C1 segment of cervical spinal cord (tissue), 14 donors: ENCODE results near the gene AIG1.
A peak's percentile ranks its signal among the peaks of the same experiment; 100 is the strongest.
"Not testable (repeated sequence)": the region's sequence is repeated elsewhere in the genome, so short reads cannot be mapped to it uniquely, and the experiment has no call there.

Experiments
- DNase-seq, 14 donors: peaks; one replicate each; lab custom pipeline; 2025; lab: John Stamatoyannopoulos, UW

Gene AIG1

GRCh38 chr6:143164565-143165105 lies 103.9 kb downstream of the AIG1 start:
- no peak for DNase-seq

- no peak for DNase-seq
Measured at GRCh38 chr6:143165315-143165855, 104.7 kb downstream of the AIG1 start.

GRCh38 chr6:143166247-143166695 lies 105.6 kb downstream of the AIG1 start:
- no peak for DNase-seq

- no peak for DNase-seq
Measured at GRCh38 chr6:143167224-143167623, 106.5 kb downstream of the AIG1 start.

- DNase-seq = not testable (repeated sequence)
Measured at GRCh38 chr6:143168396-143168816, 107.7 kb downstream of the AIG1 start.

- DNase-seq = no peak
Measured at GRCh38 chr6:143169440-143169839, 108.8 kb downstream of the AIG1 start.

GRCh38 chr6:143174516-143174915 lies 113.8 kb downstream of the AIG1 start:
- no peak for DNase-seq

GRCh38 chr6:143174951-143175350 lies 114.3 kb downstream of the AIG1 start:
- no peak for DNase-seq

GRCh38 chr6:143176090-143177021 lies 115.7 kb downstream of the AIG1 start:
- DNase-seq = no peak

GRCh38 chr6:143177706-143178105 lies 117.0 kb downstream of the AIG1 start:
- DNase-seq = no peak

- DNase-seq = no peak
Measured at GRCh38 chr6:143179096-143179495, 118.4 kb downstream of the AIG1 start.

GRCh38 chr6:143179901-143180612 lies 119.4 kb downstream of the AIG1 start:
- DNase-seq = peak in 1 of 14 donors; percentile 1

GRCh38 chr6:143180826-143181225 lies 120.1 kb downstream of the AIG1 start:
- DNase-seq = no peak

GRCh38 chr6:143183666-143184065 lies 123.0 kb downstream of the AIG1 start:
- no peak for DNase-seq

- DNase-seq = no peak
Measured at GRCh38 chr6:143185288-143185687, 124.6 kb downstream of the AIG1 start.

GRCh38 chr6:143187238-143187923 lies 126.7 kb downstream of the AIG1 start:
- DNase-seq = peak in 1 of 14 donors; percentile 2

GRCh38 chr6:143188292-143188691 lies 127.6 kb downstream of the AIG1 start:
- no peak for DNase-seq

- no peak for DNase-seq
Measured at GRCh38 chr6:143191361-143191760, 130.7 kb downstream of the AIG1 start.

GRCh38 chr6:143192766-143193165 lies 132.1 kb downstream of the AIG1 start:
- DNase-seq = no peak

- no peak for DNase-seq
Measured at GRCh38 chr6:143193571-143194094, 132.9 kb downstream of the AIG1 start.

- no peak for DNase-seq
Measured at GRCh38 chr6:143194095-143194589, 133.5 kb downstream of the AIG1 start.
